H1 (cell line): ENCODE data around the gene ADTRP. TPM values are rescaled to one million over a fixed set of nuclear protein-coding genes. Genes with fewer than 3 reads are reported as not detected.

ENCODE experiments used
- EGR1 ChIP-seq: IDR thresholded peaks from 2 replicates; pipeline ENCODE4 v1.6.1; 2011; ENCODE audit warnings: low read depth, low read length, borderline replicate concordance
- EZH2 ChIP-seq: fragments of 200-600 bp; sonication (generic); IDR thresholded peaks from 2 replicates; pipeline ENCODE4 v1.7.1; 2012; ENCODE audit warnings: low read depth, mild to moderate bottlenecking, moderate library complexity, low read length, inconsistent platforms; ENCODE audit not compliant: severe bottlenecking
- FOSL1 ChIP-seq: IDR thresholded peaks from 2 replicates; pipeline ENCODE4 v1.6.1; 2011; ENCODE audit warnings: mild to moderate bottlenecking, low read depth, low read length, moderate library complexity; ENCODE audit not compliant: insufficient read depth
- HDAC2 ChIP-seq, 2 experiments: fragments of 300-600 bp in 1 of 2; sonication (generic) in 1 of 2; IDR thresholded peaks; 2 replicates each; pipeline ENCODE4 v1.6.1; 2011 to 2012; ENCODE audit warnings: low read depth in 2 of 2, low read length in 2 of 2, mild to moderate bottlenecking in 2 of 2, moderate library complexity in 2 of 2, borderline replicate concordance in 1 of 2, inconsistent platforms in 1 of 2
- RFX5 ChIP-seq: IDR thresholded peaks from 2 replicates; pipeline ENCODE4 v1.6.1; 2011; ENCODE audit warnings: low read depth, low read length, improper control_type of control experiment, borderline replicate concordance
- SP2 ChIP-seq: IDR thresholded peaks from 2 replicates; pipeline ENCODE4 v1.6.1; 2012; ENCODE audit warnings: mild to moderate bottlenecking, low read length, inconsistent platforms
- SUZ12 ChIP-seq: fragments of 200-600 bp; sonication (generic); IDR thresholded peaks from 2 replicates; pipeline ENCODE4 v1.6.1; 2012; ENCODE audit warnings: mild to moderate bottlenecking, inconsistent platforms, low read length, moderate library complexity, mixed read lengths
- TCF12 ChIP-seq: IDR thresholded peaks from 2 replicates; pipeline ENCODE4 v1.6.1; 2011; ENCODE audit warnings: low read depth, mild to moderate bottlenecking, low read length
- polyA plus RNA-seq, 7 experiments: library from polyadenylated mRNA; depleted of rRNA in 3 of 7; stranded (reverse) in 5 of 7; unstranded in 2 of 7; fragments of >200 nt in 5 of 7; fragments of 200-250 nt in 2 of 7; gene quantifications; 1 replicate in 5 of 7; 2 replicates in 1 of 7; 4 replicates in 1 of 7; pipeline versions ENCODE4 v1.2.1 to v1.2.3, GENCODE V29; 2011 to 2013; ENCODE audit warnings: missing spikeins in 2 of 7, mixed read lengths in 2 of 7
- total RNA-seq: library from RNA; stranded (reverse); fragmentation: NEBNext Ultra II Directional; extraction: Animal tissue kit (Norgen Biotek cat#: 25700); gene quantifications from 2 replicates; pipeline ENCODE4 v1.2.1, GENCODE V29; 2021

ADTRP gene
- total and polyA plus RNA-seq, 2 of the 8 experiments (the other 6 are each of a cell fraction or from before 2014, with no cell fraction given) = 0.08 to 0.45 TPM

DNA sequence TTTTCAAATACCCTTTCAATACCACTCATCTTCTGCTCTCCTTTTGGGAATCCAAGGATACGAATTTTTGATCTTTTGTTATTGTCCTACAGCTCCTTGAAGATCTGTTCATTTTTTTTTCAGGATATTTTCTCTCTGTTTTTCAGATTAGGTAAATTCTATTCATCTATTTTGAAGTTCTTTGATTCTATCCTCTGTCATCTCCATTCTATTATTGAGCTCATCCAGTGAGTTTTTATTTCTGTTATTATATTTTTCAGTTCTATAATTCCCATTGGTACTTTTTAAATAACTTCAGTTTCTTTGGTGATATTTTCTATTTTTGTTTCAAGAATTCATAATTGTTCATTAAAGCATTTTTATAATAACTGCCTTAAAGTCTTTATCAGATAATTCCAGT lies 14.7 kb upstream of the ADTRP start (continued):
- TF ChIP-seq SUZ12 (no peak), EGR1 (no peak), TCF12 (no peak), HDAC2 (IDR thresholded peaks at IDR 0.05; ENCODE audit: borderline replicate concordance in 1 of 2, low read depth in 2 of 2, low read length in 2 of 2) (no peak), SP2 (no peak), EZH2 (no peak), RFX5 (no peak), FOSL1 (no peak)
